K562 (cell line): ENCODE measurements around the gene SPAG9. TPM values are rescaled to one million over a fixed set of nuclear protein-coding genes. Genes with fewer than 3 reads are reported as not detected.

Experiments
- GTF2B ChIP-seq: IDR thresholded peaks from 2 replicates; pipeline ENCODE4 v1.6.1; 2011; ENCODE audit not compliant: insufficient read length; ENCODE audit errors: extremely low read depth
- HEY1 ChIP-seq: fragments of 250-450 bp; sonication (Bioruptor Pico); IDR thresholded peaks from 2 replicates; pipeline ENCODE4 v1.5.0; 2020; ENCODE audit warnings: mild to moderate bottlenecking, moderate library complexity, borderline replicate concordance
- ILF3 ChIP-seq: fragments of 450-650 bp; IDR thresholded peaks from 2 replicates; pipeline ENCODE4 v1.6.1; 2018; ENCODE audit warnings: antibody characterized with exemption, mild to moderate bottlenecking, moderate library complexity, borderline replicate concordance
- IRF2 ChIP-seq: sonication (generic); formaldehyde crosslinking; IDR thresholded peaks from 2 replicates; pipeline ENCODE4 v1.8.1; 2022; ENCODE audit warnings: mild to moderate bottlenecking, missing genetic modification reagents
- MCM2 ChIP-seq: fragments of 450-650 bp; IDR thresholded peaks from 2 replicates; pipeline ENCODE4 v1.6.1; 2017; ENCODE audit warnings: low read depth, mild to moderate bottlenecking
- MEF2D ChIP-seq: conservative IDR thresholded peaks from 2 replicates; pipeline ENCODE4 v1.6.1; 2016; ENCODE audit warnings: low read depth, missing genetic modification characterization, missing compliant biosample characterization
- MITF ChIP-seq: IDR thresholded peaks from 2 replicates; pipeline ENCODE4 v1.6.1; 2014; ENCODE audit warnings: antibody characterized with exemption
- TGIF2 ChIP-seq: sonication (generic); formaldehyde crosslinking; IDR thresholded peaks from 2 replicates; pipeline ENCODE4 v1.8.1; 2022; ENCODE audit warnings: mild to moderate bottlenecking, missing genetic modification reagents, moderate library complexity
- ZSCAN32 ChIP-seq: fragments of 450-650 bp; formaldehyde crosslinking; IDR thresholded peaks from 2 replicates; pipeline ENCODE4 v1.4.0; 2020; ENCODE audit warnings: mild to moderate bottlenecking, moderate library complexity
- polyA plus RNA-seq, 8 experiments: library from polyadenylated mRNA; depleted of rRNA in 4 of 8; stranded (reverse) in 5 of 8; unstranded in 3 of 8; fragments of >200 nt; fragmentation: Nextera tagmentation in 2 of 8; fragmentation: Illumina TruSeq in 1 of 8; extraction: Ambion mirVana in 2 of 8; extraction: Trizol in 1 of 8; gene quantifications; 2 replicates each; pipeline versions ENCODE4 v1.2.1 to v1.2.3, GENCODE V29; 2011 to 2014; ENCODE audit warnings: inconsistent platforms in 1 of 8, missing spikeins in 1 of 8
- total RNA-seq, 7 experiments: library from RNA; depleted of rRNA in 6 of 7; stranded (reverse); fragments of >200 nt in 6 of 7; fragmentation: Illumina TruSeq in 2 of 7; extraction: Trizol in 2 of 7; gene quantifications; 2 replicates each; pipeline versions ENCODE4 v1.2.1 to v1.2.3, GENCODE V29; 2011 to 2021; ENCODE audit warnings: low replicate concordance in 1 of 7
- TF ChIP-seq, protein P1 (sequence below), 2 experiments: fragments of 450-650 bp in 1 of 2; IDR thresholded peaks; 2 replicates each; pipeline ENCODE4 v1.6.1; 2011 to 2017; ENCODE audit warnings: low read depth in 2 of 2, antibody characterized with exemption in 1 of 2, borderline replicate concordance in 1 of 2, low read length in 1 of 2, mild to moderate bottlenecking in 1 of 2, mixed read lengths in 1 of 2; ENCODE audit not compliant: control insufficient read depth in 1 of 2
- TF ChIP-seq, protein P2 (sequence below), 2 experiments: IDR thresholded peaks in 1 of 2; conservative IDR thresholded peaks in 1 of 2; 2 replicates each; pipeline ENCODE4 v1.6.1; 2016; ENCODE audit warnings: low read depth in 2 of 2, mild to moderate bottlenecking in 1 of 2, missing compliant biosample characterization in 1 of 2, missing genetic modification characterization in 1 of 2, moderate library complexity in 1 of 2
- TF ChIP-seq, protein P3 (sequence below): sonication (generic); formaldehyde crosslinking; IDR thresholded peaks from 2 replicates; pipeline ENCODE4 v1.8.1; 2023; ENCODE audit warnings: mild to moderate bottlenecking, missing genetic modification reagents, moderate library complexity
- TF ChIP-seq, protein P4 (sequence below): fragments of 450-650 bp; IDR thresholded peaks from 2 replicates; pipeline ENCODE4 v1.6.1; 2016; ENCODE audit warnings: borderline replicate concordance

SPAG9 gene
- total and polyA plus RNA-seq, 9 of the 15 experiments (the other 6 are each of a cell fraction or from before 2014, with no cell fraction given), result 12.2 to 99.2 (median 58.2) TPM

GRCh38 chr17:51121620-51122472 lies 1.2 kb upstream of the SPAG9 start (continued):
- TF ChIP-seq, protein P1, sequence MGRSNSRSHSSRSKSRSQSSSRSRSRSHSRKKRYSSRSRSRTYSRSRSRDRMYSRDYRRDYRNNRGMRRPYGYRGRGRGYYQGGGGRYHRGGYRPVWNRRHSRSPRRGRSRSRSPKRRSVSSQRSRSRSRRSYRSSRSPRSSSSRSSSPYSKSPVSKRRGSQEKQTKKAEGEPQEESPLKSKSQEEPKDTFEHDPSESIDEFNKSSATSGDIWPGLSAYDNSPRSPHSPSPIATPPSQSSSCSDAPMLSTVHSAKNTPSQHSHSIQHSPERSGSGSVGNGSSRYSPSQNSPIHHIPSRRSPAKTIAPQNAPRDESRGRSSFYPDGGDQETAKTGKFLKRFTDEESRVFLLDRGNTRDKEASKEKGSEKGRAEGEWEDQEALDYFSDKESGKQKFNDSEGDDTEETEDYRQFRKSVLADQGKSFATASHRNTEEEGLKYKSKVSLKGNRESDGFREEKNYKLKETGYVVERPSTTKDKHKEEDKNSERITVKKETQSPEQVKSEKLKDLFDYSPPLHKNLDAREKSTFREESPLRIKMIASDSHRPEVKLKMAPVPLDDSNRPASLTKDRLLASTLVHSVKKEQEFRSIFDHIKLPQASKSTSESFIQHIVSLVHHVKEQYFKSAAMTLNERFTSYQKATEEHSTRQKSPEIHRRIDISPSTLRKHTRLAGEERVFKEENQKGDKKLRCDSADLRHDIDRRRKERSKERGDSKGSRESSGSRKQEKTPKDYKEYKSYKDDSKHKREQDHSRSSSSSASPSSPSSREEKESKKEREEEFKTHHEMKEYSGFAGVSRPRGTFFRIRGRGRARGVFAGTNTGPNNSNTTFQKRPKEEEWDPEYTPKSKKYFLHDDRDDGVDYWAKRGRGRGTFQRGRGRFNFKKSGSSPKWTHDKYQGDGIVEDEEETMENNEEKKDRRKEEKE (IDR thresholded peaks at IDR 0.05; ENCODE audit: borderline replicate concordance in 1 of 2, control insufficient read depth in 1 of 2, low read depth in 2 of 2, low read length in 1 of 2), result no peak
- TF ChIP-seq, protein P2, sequence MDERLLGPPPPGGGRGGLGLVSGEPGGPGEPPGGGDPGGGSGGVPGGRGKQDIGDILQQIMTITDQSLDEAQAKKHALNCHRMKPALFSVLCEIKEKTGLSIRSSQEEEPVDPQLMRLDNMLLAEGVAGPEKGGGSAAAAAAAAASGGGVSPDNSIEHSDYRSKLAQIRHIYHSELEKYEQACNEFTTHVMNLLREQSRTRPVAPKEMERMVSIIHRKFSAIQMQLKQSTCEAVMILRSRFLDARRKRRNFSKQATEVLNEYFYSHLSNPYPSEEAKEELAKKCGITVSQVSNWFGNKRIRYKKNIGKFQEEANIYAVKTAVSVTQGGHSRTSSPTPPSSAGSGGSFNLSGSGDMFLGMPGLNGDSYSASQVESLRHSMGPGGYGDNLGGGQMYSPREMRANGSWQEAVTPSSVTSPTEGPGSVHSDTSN (CRISPR knock-in tag; IDR thresholded peaks at IDR 0.05; ENCODE audit: low read depth), result no peak
- TF ChIP-seq, protein P2 (tag; conservative IDR thresholded peaks at IDR 0.05; ENCODE audit: low read depth), result peak; percentile 26; the same call in 1 of the 2 replicates
- TF ChIP-seq TGIF2, result no peak
- TF ChIP-seq IRF2 (CRISPR knock-in tag), result no peak
- TF ChIP-seq, protein P3, sequence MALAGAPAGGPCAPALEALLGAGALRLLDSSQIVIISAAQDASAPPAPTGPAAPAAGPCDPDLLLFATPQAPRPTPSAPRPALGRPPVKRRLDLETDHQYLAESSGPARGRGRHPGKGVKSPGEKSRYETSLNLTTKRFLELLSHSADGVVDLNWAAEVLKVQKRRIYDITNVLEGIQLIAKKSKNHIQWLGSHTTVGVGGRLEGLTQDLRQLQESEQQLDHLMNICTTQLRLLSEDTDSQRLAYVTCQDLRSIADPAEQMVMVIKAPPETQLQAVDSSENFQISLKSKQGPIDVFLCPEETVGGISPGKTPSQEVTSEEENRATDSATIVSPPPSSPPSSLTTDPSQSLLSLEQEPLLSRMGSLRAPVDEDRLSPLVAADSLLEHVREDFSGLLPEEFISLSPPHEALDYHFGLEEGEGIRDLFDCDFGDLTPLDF (CRISPR knock-in tag), result no peak
- TF ChIP-seq ZSCAN32 (CRISPR knock-in tag), result no peak
- TF ChIP-seq ILF3, result no peak
- TF ChIP-seq, protein P4, sequence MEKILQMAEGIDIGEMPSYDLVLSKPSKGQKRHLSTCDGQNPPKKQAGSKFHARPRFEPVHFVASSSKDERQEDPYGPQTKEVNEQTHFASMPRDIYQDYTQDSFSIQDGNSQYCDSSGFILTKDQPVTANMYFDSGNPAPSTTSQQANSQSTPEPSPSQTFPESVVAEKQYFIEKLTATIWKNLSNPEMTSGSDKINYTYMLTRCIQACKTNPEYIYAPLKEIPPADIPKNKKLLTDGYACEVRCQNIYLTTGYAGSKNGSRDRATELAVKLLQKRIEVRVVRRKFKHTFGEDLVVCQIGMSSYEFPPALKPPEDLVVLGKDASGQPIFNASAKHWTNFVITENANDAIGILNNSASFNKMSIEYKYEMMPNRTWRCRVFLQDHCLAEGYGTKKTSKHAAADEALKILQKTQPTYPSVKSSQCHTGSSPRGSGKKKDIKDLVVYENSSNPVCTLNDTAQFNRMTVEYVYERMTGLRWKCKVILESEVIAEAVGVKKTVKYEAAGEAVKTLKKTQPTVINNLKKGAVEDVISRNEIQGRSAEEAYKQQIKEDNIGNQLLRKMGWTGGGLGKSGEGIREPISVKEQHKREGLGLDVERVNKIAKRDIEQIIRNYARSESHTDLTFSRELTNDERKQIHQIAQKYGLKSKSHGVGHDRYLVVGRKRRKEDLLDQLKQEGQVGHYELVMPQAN, result peak; percentile 82; the same call in 1 of the 2 replicates
- peak; percentile 99 for TF ChIP-seq MITF
- TF ChIP-seq MEF2D (tag), result 0 out of 2 replicates have a peak, but pooled peaks have one; percentile 55
- no peak for TF ChIP-seq MCM2
- peak; percentile 70 for TF ChIP-seq GTF2B
- no peak for TF ChIP-seq HEY1 (CRISPR knock-in tag)
